Fibroblast of lung (primary cell): ENCODE results near the gene ACSL3. TPM values are rescaled to one million over a fixed set of nuclear protein-coding genes. Genes with fewer than 3 reads are reported as not detected.

Source experiments
- DNase-seq, 2 donors: peaks; one replicate each; pipeline versions ENCODE4 v3.0.0 to v3.0.0-alpha.2; 2010; ENCODE audit warnings: low read depth in 2 of 2
- H2AFZ ChIP-seq: 2 replicates; pipeline ENCODE4 v1.5.1; 2012; ENCODE audit warnings: low read length, control low read depth, inconsistent platforms
- H3K27ac ChIP-seq: 2 replicates; pipeline ENCODE4 v1.5.1; 2011; ENCODE audit warnings: low read length, control low read depth; ENCODE audit not compliant: insufficient read depth
- H3K27me3 ChIP-seq: 2 replicates; pipeline ENCODE4 v1.5.1; 2011; ENCODE audit warnings: mild to moderate bottlenecking, low read length; ENCODE audit not compliant: control insufficient read depth, insufficient read depth
- H3K36me3 ChIP-seq: 2 replicates; pipeline ENCODE4 v1.5.1; 2011; ENCODE audit warnings: low read length; ENCODE audit not compliant: control insufficient read depth, insufficient read depth
- H3K4me1 ChIP-seq: 2 replicates; pipeline ENCODE4 v1.5.1; 2011; ENCODE audit warnings: low read length; ENCODE audit not compliant: control insufficient read depth, insufficient read depth; ENCODE audit errors: extremely low read depth
- H3K4me2 ChIP-seq: 2 replicates; pipeline ENCODE4 v1.5.1; 2011; ENCODE audit warnings: low read length, control low read depth; ENCODE audit not compliant: insufficient read depth; ENCODE audit errors: extremely low read depth
- H3K4me3 ChIP-seq, 4 experiments: fragments of 200-600 bp in 1 of 4; sonication (generic) in 1 of 4; replicated peaks in 1 of 4; 2 replicates each; pipeline ENCODE4 v1.5.1; 2011 to 2016; ENCODE audit warnings: low read length in 4 of 4, low read depth in 3 of 4, mild to moderate bottlenecking in 3 of 4, control low read depth in 2 of 4, inconsistent platforms in 1 of 4, mixed read lengths in 1 of 4; ENCODE audit not compliant: insufficient read depth in 1 of 4; ENCODE audit errors: control extremely low read depth in 1 of 4
- H3K79me2 ChIP-seq: 2 replicates; pipeline ENCODE4 v1.5.1; 2012; ENCODE audit warnings: mild to moderate bottlenecking, low read length, inconsistent platforms; ENCODE audit not compliant: control insufficient read depth, insufficient read depth
- H3K9ac ChIP-seq: 2 replicates; pipeline ENCODE4 v1.5.1; 2011; ENCODE audit warnings: mild to moderate bottlenecking, low read length, control low read depth; ENCODE audit not compliant: insufficient read depth
- H3K9me3 ChIP-seq: 2 replicates; pipeline ENCODE4 v1.5.1; 2012; ENCODE audit warnings: low read depth, low read length; ENCODE audit not compliant: control insufficient read depth, insufficient read depth
- H4K20me1 ChIP-seq: 2 replicates; pipeline ENCODE4 v1.5.1; 2011; ENCODE audit warnings: low read length; ENCODE audit not compliant: control insufficient read depth, insufficient read depth; ENCODE audit errors: extremely low read depth
- EZH2 ChIP-seq: IDR thresholded peaks from 2 replicates; pipeline ENCODE4 v1.5.1; 2012; ENCODE audit warnings: low read length, control low read depth, mild to moderate bottlenecking; ENCODE audit errors: missing control alignments
- polyA plus RNA-seq, 2 donors: library from polyadenylated mRNA; depleted of rRNA in 1 of 2; stranded (reverse) in 1 of 2; unstranded in 1 of 2; fragments of >200 nt; gene quantifications; 2 replicates each; pipeline ENCODE4 v1.2.1, GENCODE V29; 2011 to 2012; ENCODE audit warnings: missing spikeins in 1 of 2
- total RNA-seq: library from RNA; depleted of rRNA; stranded (reverse); fragments of >200 nt; gene quantifications from 2 replicates; pipeline ENCODE4 v1.2.1, GENCODE V29; 2014
- TF ChIP-seq, protein P1 (sequence below), 2 donors: IDR thresholded peaks in 1 of 2; conservative IDR thresholded peaks in 1 of 2; 1 replicate in 1 of 2; 2 replicates in 1 of 2; pipeline ENCODE4 v1.5.1; 2011 to 2012; ENCODE audit warnings: low read length in 2 of 2, control low read depth in 1 of 2, inconsistent platforms in 1 of 2, low read depth in 1 of 2, mild to moderate bottlenecking in 1 of 2

ACSL3 gene
- total and polyA plus RNA-seq, 2 donors (not counting 1 experiment from before 2014, with no cell fraction given), result 147 to 377 TPM

DNA sequence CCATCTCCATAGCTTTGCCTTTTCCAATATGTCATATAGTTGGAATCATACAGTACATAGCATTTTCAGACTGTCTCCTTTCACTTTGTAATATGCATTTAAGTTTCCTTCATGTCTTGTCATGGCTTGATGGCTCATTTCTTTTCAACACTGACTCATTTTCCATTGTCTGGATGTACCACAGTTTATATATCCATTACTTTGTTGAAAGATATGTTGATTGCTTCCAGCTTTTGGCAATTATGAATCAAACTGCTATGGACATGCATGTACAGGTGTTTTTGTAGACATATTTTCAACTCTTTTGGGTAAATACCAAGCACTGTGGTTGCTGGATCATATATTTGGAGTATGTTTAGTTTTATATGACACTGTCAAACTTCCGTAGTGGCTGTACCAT, 26.3 kb downstream of the ACSL3 start:
- Histone ChIP-seq H3K4me3 (no peak overlapping the region), H3K4me2 (no peak overlapping the region), H3K79me2 (peaks cover 89% of the 10 kb centered on the region), H3K27ac (no peak overlapping the region), H3K9ac (no peak overlapping the region), H3K9me3 (no peaks in the 10 kb centered on the region), H3K4me1 (no peaks in the 10 kb centered on the region), H3K36me3 (no peaks in the 10 kb centered on the region), H4K20me1 (peaks cover 2% of the 10 kb centered on the region), H3K27me3 (no peaks in the 10 kb centered on the region), H2AFZ (no peak overlapping the region)
- DNase-seq, result peak in 1 of 2 donors; percentile 60
- TF ChIP-seq EZH2, result no peak
- TF ChIP-seq, protein P1, sequence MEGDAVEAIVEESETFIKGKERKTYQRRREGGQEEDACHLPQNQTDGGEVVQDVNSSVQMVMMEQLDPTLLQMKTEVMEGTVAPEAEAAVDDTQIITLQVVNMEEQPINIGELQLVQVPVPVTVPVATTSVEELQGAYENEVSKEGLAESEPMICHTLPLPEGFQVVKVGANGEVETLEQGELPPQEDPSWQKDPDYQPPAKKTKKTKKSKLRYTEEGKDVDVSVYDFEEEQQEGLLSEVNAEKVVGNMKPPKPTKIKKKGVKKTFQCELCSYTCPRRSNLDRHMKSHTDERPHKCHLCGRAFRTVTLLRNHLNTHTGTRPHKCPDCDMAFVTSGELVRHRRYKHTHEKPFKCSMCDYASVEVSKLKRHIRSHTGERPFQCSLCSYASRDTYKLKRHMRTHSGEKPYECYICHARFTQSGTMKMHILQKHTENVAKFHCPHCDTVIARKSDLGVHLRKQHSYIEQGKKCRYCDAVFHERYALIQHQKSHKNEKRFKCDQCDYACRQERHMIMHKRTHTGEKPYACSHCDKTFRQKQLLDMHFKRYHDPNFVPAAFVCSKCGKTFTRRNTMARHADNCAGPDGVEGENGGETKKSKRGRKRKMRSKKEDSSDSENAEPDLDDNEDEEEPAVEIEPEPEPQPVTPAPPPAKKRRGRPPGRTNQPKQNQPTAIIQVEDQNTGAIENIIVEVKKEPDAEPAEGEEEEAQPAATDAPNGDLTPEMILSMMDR (conservative IDR thresholded peaks at IDR 0.05 in 1 of 2, IDR thresholded peaks at IDR 0.05 in 1 of 2; ENCODE audit: low read depth in 1 of 2, low read length in 2 of 2), result no peak

DNA sequence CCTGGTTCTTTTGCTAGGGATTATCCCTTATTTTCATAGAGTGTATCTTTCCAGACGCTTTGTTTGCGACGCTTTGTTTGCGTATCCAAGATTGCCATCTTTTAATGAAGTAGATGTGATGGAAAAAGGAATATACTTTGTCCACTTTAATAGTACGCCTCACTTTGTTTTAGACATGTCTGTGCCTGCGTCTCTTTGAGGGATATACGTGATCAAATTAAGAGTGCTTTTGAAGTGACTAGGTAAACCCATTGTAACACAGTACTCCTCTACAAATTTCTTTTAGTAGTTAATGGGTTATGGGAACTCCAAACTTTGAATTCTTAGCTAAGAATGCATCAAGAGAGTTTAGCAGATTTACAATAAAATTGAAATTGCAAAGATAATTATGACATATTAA, 27.9 kb downstream of the ACSL3 start:
- no peak overlapping the region for H3K4me3 ChIP-seq
- peaks cover 2% of the 10 kb centered on the region for H4K20me1 ChIP-seq
- no peaks in the 10 kb centered on the region for H3K36me3 ChIP-seq
- TF ChIP-seq, protein P1 (conservative IDR thresholded peaks at IDR 0.05 in 1 of 2, IDR thresholded peaks at IDR 0.05 in 1 of 2; ENCODE audit: low read depth in 1 of 2, low read length in 2 of 2), result no peak
- TF ChIP-seq EZH2, result no peak
- peaks cover 2% of the 10 kb centered on the region for H3K4me1 ChIP-seq
- no peak overlapping the region for H3K27ac ChIP-seq
- no peaks in the 10 kb centered on the region for H3K9me3 ChIP-seq
- H3K27me3 ChIP-seq, result no peaks in the 10 kb centered on the region
- peaks cover 89% of the 10 kb centered on the region for H3K79me2 ChIP-seq
- DNase-seq, result no peak
- no peak overlapping the region for H3K4me2 ChIP-seq
- H3K9ac ChIP-seq, result no peak overlapping the region
- H2AFZ ChIP-seq, result no peak overlapping the region

DNA sequence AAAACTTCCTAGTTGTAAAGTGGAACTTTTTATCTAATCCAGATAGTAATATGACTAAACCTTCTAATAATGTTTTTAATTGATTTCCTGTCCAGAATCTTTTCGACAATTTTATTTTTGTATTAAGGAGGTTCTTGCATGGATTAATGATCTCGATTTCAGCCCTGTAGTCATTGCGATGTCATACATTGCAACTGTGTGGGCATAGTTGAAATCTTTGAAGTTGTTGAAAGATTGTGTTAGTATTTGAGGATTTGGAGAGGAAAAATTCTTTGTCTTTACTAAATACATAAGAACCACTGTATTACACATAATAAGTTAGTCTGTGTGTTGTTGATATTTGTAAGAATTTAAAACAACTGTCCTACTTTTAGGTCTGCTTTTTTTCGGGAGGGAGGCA, 31.1 kb downstream of the ACSL3 start:
- Histone ChIP-seq H3K9ac (no peak overlapping the region), H3K27ac (peak overlapping the region; percentile 41), H3K36me3 (no peaks in the 10 kb centered on the region), H3K4me1 (peaks cover 2% of the 10 kb centered on the region), H4K20me1 (peaks cover 2% of the 10 kb centered on the region), H3K27me3 (no peaks in the 10 kb centered on the region), H3K4me3 (peak overlapping the region in 3 of 4 experiments; percentile 7 to 31 (median 10)), H2AFZ (no peak overlapping the region), H3K79me2 (peaks cover 75% of the 10 kb centered on the region), H3K4me2 (peak overlapping the region; percentile 80), H3K9me3 (no peaks in the 10 kb centered on the region)
- DNase-seq, result peak; percentile 60 to 66
- no peak for TF ChIP-seq EZH2
- TF ChIP-seq, protein P1 (conservative IDR thresholded peaks at IDR 0.05 in 1 of 2, IDR thresholded peaks at IDR 0.05 in 1 of 2; ENCODE audit: low read depth in 1 of 2, low read length in 2 of 2), result no peak
